HG02973 (cell line): Measurements from ENCODE around the gene PXK.
"Not testable (repeated sequence)": the region's sequence is repeated elsewhere in the genome, so short reads cannot be mapped to it uniquely, and the experiment has no call there.

Experiments used
- ATAC-seq: cut with Tn5 transposase; IDR thresholded peaks from one replicate; pipeline ENCODE4 v1.9.1; 2021; ENCODE audit warnings: moderate library complexity; ENCODE audit not compliant: unreplicated experiment

The PXK gene

DNA sequence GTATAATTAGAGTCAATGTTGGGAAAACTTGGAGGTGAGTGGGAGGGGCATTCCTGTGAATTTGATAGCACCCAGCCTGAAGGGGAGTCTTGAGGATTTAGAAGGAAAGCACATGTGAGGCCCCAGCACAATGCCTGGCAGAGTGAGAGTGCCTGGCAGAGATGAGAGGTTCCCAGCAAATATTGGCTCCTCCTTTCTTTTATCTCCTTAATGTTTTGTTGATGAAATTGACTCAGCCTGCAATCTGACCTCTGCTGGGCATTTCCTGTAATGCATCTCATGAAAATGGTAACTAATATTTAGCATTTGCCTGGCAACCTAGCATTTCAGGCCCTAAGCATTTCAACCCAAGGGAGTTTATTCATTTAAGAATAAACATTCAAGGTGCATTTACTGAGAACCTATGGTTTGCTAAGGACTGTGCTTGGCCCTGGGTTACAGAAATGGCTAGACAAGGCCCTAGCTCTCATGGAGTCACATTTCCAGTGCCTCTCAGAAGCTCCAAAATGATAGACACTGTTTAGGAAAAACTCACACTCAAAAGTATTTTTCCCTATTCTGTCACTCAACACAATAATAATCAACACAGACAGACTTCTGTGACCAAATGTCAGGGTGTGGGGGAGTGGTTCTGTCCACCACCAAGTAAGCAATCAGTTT, 82.0 kb downstream of the PXK start:
- no peak for ATAC-seq

DNA sequence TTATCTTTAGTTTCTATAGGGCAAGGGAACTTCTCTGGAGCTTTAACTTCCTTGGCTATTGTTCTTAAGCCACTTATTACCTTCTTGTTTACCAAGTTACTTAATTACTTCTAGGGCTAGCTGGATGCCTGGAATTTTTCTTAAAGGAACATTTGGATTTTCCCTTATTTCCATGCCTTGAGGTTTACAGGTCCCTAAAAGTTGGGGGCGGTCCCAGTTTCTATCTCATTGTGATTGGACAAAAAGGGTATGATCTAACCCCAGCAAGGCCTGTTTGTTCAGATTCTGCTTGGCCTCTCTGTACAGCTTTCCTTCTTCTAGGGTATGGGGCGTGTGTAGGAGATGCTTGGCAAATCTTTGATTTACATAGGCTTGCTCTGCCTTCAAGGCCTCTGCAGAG, 83.5 kb downstream of the PXK start:
- no peak for ATAC-seq

DNA sequence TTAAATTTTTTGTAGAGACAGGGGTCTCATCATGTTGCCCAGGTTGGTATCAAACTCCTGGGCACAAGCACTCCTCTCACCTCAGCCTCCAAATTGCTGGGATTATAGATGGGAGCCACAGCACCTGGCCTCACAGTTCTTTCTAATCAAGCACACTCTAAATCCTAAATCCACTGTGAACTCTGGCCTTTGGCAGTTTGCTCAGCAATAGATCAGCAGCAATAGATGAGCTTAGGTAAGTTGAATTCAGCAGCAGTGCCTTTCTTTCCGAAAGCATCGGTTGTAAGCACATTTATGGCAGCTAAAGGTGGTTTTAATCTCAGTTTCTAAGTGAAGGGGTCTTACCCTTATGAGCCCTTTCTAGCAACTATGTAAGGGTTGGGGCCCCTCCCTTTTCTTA, 84.4 kb downstream of the PXK start:
- ATAC-seq, result no peak

DNA sequence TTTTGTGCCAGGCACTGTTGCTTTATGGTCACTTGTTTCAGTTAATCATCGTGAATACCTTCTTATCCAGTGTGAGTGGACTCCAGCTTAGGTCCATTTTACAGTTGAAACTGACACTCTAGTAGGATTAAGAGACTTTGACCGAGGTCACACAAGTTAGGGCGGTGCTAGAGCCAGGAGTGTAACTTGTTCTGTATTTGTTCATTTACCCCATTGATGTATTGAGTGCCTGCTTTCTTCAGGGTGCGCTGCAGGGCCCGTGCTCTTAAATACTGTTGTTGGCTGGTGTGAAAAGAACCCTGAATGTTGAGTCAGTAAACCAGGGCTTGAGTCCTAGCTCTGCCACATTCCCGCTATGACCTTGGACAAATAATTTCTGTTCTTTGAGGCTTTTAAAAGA, 85.5 kb downstream of the PXK start:
- ATAC-seq, result no peak

DNA sequence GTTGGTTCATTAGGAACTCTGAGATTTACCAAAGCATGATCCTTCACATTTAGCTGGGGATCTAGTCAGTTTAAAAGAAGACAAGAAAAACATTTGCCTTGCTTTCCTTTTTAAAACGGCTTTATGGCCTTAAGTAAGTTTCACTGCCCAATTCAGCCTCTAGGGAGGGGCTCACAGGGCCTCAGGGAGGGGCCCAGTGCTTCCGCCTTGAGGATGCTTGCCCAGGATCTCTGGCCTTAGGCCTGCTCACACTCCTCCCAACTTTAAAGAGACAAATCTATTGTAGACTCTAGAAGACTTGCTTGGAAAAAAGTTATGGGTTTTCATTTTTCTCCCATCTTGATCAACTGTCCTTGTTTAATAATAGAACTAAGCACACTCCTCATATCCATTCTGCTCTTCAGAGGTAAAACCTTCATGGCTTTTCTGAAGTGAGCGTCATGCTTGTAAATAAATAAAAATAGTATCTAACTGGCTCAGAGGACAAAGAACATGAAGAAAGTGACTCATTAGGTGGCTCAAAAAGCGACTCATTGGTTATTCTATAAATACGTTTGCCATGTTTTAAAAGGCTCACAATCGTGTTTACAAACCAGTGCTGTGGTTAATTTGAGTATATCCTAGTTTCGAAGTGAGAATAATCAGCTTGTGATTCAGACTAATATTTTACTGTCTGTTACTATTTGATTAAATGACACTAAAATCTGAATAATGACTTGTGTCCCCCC, 87.3 kb downstream of the PXK start:
- ATAC-seq, result peak; percentile 78

DNA sequence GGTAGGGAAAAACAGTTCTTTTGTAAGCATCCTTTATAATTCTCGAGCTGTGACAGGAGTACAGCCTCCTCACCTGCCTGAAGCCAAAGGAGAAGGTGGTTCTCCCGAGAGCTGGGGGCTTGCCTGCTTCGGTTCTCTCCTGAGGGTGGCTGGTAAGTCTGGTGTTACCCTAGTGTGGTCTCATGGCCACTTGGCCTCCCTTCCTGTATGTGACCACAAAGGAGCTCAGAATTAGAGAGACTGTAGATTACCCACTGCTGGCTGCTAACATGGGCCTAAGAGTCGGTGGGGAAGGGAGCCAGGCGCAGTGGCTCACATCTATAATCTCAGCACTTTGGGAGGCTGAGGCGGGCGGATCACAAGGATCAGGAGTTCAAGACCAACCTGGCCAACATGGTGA, 88.3 kb downstream of the PXK start:
- ATAC-seq, result no peak

DNA sequence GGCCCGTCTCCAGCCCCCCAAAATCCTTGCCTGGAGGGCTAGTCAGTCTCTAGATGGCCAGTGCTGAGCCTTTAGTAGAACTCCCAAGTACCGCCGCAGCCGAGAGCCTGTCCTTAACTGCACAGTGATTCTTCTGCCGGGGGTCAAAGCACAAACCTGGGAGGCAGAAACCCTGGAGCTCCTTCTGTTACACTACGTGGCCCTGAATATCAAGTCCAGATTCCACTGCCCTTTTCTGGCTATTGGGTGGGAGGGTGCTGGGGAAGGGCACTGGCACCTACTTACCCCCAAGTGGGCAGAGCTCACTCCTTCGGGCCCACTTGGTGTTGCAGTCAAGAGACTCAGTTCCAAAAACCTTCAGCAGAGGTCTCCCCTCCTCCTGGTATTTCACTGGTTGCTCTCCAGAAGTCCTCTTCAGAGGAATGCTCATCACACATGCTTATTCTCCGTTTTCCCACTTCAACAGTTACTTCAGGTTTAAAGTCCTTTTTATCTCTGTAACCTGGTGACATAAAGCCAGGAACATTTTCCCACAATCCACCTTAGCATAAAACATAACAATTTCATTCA, 90.1 kb downstream of the PXK start:
- no peak for ATAC-seq

DNA sequence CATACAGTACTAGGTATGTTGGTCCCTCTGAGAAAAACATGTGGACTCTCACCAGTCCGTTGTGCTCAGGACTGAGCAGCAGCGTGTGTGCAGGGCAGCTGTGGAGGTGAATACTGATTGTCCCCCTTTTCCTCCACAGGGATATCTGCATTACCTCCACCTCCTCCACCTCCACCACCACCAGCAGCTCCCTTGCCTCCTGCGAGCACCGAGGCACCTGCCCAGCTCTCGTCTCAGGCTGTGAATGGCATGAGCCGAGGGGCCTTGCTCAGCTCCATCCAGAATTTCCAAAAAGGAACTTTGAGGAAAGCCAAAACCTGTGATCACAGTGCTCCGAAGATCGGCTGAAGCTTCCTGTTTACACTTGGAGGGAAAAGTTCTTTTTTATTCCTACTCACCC, 91.9 kb downstream of the PXK start:
- ATAC-seq, result no peak

DNA sequence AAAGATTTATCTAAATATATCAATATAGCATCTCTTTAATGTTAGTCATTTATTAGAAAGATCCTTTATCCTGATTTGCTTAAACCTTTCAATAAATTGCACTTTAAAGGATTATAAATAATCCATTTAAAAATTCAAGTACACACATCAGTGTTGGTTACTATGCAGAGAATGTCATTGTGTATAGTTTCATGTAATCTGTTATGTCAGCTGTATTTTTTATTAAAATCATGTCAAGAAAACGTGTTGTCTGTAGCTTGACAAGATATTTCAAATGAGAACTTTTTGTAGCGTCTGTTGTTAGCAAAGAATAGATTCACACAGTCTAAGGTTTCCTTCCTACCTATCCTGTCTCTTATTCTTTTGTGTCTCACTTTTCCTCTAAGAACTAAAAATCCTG, 93.1 kb downstream of the PXK start:
- no peak for ATAC-seq

DNA sequence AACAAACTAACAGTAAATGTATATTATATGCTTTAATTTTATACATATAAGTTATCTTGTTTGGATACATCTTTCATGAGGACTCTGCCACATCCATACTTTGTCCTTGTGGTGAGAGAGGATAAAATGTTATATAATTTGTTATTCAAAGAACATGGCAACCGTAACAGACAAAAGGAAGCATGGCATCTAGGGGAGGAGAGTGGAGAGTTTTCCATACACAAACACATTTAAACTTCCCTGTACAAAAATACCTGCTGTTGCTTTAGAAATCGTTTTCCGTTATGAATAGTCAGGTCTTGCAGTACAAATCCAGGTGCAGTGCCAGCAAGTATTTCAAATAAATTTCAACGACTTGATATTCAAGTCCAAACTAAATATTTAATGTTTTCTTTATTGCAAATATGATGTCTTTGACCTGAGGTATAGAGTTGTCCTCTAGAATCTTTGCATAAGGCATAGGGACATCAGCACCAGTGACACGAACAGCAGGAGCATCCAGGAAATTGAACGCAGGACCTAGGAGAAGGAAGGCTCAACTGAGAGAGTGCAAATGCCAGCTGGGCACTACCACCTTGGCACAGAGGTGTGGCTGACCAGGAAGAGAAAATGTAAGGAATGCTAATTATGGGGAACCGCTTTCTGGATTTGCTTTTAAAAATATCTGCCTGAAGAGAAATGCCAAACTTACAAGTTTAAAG, 95.1 kb downstream of the PXK start:
- no peak for ATAC-seq

DNA sequence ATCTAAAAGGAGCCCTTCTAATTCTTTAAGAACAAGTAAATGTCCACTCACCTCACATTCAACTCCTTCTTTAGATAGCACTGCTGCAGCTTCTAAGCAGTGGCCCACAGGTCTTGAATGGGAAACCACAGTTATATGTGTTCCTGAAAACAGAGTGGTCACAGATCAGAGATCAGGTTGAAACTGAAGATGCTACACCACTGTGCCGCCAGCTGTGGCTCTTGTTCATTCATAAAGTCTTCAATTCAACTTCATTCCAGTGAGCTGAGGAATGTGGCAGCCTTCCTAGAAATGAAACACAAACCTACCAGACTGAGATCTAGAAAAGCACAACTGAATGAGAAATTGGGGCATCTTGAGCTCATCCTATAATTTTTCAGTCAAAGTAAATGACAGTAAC, 97.0 kb downstream of the PXK start:
- peak; percentile 43 for ATAC-seq

DNA sequence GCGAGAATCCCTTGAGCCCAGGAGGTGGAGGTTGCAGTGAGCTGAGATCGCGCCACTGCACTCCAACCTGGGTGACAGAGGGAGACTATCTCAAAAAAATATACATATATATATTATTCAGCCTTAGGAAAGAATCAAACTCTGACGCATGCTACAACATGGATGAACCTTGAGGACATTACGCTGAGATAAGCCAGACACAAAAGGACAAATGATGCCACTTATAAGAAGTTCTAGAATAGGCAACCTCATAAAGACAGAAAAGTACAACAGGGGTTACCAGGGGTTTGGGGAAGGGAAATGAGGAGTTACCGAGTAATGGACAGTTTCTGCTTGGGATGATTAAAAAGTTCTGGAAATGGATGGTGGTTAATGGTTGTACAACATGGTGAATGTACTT, 100.2 kb downstream of the PXK start:
- ATAC-seq, result no peak

DNA sequence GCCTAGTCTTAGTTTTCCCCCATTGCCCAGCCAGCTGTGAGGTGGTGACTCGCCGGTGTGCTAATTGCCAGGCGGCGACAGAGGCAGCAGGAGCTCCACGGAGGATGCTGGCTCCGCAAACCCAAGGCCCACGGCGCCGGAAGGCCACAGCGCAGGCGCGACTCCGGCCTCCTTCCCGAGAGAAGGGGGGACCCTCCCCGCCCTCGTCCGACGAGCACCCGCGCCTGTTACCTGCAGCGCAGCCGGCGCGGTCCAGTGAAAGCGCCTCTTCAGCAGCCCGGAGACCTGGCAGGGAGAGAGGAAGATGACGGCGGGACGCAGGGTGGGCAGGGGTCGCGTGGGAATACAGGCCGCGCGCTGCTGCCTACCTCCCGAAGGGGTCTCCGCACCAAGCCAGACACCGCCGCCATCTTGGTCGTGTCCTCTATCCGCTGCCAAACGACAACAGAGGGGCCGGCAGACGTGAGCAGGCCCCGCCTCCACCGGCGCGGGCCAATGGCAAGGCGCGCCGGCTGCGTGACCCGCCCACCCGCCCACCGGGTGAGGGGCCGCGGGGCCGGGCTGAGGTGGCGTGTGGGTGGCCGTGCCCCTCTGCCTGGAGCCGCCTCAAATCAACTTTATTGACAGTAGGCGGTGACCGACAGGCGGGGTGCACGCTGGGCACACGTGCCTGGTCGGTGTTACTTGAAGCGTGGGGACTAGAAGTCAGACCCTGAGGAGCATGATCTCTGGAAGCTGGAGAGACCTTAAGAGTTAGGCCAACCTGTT, 100.9 kb downstream of the PXK start, which contains the start of gene PDHB:
PDHB (minus strand) TSS at position 433 of the 768 bp plus-strand sequence; CDS start at position 410, 23 bp downstream.
- ATAC-seq, result peak; percentile 93

DNA sequence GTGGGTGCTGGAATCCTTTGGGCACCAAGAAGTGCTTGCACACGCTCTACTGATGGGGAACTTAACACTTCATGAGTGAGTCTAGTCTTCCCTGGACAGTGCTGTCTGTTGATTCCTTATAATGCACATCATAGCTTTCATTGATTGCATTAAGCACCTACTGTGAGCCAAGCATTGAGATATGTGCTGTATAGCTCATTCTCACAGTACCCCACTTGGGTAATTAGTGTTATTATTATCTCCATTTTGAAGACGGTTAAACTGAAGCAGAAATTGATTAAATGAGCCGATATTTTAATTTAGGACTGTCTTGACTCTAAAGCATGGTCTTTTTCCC, 101.4 kb downstream of the PXK start:
- ATAC-seq, result no peak

DNA sequence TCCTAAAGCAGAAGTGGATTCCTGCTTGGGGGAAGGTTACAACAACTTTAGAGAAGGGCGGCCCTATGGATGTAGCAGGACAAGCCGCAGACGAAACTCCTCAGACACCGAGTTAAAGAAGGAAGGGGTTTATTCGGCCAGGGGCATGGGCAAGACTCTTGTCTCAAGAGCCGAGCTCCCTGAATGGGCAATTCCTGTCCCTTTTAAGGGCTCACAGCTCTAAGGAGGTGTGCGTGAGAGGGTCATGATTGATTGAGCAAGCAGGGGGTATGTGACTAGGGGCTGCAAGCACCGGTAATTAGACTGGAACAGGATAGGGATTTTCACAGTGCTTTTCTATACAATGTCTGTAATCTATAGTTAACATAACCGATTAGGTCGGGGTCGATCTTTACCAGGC, 101.8 kb downstream of the PXK start:
- no peak for ATAC-seq

DNA sequence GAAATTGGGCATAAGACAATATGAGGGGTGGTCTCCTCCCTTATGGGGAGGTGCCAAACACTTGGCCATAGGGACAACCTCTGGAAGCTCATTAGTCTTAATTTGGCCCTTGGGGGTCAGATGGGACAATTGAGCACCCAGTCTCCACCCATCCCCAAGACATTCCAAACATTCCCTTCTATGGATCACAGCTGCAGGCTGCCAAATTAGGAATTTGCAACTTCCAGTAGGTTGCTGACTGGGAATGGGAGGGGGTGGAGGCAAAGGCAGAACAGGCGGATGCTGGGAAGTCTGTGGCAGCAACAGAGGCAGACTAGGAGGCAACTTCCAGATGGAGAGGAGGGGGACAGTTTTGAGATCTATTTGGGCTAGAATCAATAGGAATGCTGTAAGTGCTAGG, 102.3 kb downstream of the PXK start:
- no peak for ATAC-seq

DNA sequence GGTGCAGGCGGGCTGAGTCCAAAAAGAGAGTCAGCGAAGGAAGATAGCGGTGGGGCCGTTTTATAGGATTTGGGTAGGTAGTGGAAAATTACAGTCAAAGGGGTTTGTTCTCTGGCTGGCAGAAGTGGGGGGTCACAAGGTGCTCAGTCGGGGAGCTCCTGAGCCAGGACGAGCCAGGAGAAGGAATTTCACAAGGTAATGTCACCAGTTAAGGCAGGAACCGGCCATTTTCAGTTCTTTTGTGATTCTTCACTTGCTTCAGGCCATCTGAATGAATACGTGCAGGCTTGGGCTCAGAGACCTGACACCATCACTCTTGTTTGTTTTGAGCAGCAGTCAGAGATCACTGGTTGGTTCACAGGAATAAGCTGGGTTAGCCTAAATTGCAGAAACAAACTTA, 104.6 kb downstream of the PXK start:
- ATAC-seq, result not testable (repeated sequence)

DNA sequence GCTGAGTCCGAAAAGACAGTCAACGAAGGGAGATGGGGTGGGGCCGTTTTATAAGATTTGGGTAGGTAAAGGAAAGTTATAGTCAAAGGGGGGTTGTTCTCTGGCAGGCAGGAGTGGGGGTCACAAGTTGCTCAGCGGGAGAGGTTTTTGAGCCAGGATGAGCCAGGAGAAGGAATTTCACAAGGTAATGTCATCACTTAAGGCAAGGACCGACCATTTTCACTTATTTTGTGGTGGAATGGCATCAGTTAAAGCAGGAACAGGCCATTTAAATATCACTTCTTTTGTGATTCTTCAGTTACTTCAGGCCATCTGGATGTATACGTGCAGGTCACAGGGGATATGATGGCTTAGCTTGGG, 108.3 kb downstream of the PXK start:
- ATAC-seq, result not testable (repeated sequence)

DNA sequence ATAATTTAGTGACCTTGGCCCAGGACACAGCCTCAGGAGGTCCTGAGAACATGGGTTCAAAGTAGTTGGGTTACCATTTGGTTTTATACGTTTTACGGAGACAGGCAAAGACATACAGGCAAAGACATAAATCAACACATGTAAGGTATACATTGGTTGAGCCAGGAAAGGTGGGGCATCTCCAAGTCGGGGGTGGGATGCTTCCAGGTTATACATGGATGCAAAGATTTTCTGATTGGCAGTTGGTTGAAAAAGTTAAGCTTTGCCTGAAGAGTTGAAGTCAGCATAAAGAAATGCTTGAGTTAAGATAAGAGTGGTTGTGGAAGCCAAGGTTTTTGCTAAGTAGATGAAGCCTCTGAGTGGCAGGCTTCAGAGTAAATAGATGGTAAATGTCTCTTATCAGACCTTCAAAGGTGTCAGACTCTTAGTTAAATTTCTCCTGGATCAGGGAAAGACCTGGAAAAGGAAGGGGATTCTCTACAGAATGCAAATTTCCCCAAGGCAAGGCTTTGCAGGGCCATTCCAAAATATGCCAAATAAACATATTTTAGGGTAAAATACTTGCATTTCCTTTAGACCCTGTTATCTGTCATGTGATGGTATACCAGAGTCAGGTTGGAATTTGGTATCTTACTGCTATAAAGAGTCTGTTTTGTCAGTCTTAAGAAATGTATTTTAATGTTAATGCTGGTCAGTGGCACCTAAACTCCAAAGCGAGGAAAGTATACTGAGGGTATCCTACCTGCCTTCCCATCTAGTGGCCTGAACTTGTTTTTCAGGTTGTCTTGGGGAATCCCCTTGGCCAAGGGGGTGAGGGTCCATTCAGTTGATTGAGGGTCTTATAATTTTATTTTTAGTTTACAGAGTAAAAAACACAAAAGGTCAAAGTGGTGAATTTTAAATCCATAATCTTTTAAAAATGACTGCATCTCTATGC, 109.1 kb downstream of the PXK start:
- ATAC-seq, result no peak

DNA sequence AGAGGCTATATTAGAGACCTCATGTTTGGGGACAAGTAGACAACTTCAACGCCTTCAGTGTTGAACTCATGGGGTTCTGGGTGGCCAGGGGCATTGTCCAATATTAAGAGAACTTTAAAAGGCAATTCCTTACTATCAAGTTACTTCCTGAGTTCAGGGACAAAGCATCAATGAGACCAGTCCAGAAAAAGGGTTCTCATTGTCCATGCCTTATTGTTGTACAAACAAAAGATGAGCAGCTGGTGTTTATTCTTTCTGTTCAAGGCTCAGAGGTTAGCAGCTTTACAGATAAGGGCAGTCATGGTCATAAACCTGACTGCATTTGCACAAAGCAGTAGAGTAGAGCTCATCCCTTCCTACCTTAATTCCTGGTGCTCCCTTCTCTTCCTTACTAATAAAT, 119.5 kb downstream of the PXK start:
- ATAC-seq, result no peak
